NCI-H774 (cell line): ENCODE results near the gene MLKL.
"Not testable (repeated sequence)": the region's sequence is repeated elsewhere in the genome, so short reads cannot be mapped to it uniquely, and the experiment has no call there.

Source experiments
- DNase-seq: peaks from one replicate; lab custom pipeline; 2025; lab: John Stamatoyannopoulos, UW

The MLKL gene

DNA sequence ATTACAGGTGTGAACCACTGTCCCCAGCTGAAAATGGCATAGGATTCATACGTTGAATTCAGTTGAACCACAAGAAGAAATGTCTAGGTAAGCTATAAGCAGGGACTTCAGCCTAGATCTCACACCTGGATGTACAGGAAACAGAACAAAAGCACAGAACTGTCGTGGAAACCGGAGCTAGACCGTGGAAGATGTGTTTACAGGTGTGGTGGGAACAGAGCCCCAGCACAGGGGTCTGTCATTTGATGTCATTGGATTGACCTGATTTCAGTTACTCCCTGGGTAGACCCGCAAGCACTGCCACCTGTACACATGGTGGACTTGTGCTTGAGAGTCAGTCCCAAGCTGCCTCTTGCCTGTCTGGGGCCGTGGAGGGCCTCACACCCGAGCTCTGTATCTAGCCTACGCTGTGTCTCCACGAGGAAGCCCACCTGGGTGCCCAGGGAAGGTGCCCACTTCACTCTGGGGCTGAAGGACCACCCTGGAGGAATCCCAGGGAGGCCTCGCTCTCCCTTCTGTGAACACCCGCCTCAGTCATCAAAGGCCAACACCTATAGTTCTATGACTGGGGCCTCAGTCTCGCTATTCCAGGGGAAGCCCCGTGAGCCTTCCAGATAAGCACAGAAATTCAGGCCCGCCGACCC, 32.2 kb upstream of the MLKL start:
- DNase-seq, result no peak

DNA sequence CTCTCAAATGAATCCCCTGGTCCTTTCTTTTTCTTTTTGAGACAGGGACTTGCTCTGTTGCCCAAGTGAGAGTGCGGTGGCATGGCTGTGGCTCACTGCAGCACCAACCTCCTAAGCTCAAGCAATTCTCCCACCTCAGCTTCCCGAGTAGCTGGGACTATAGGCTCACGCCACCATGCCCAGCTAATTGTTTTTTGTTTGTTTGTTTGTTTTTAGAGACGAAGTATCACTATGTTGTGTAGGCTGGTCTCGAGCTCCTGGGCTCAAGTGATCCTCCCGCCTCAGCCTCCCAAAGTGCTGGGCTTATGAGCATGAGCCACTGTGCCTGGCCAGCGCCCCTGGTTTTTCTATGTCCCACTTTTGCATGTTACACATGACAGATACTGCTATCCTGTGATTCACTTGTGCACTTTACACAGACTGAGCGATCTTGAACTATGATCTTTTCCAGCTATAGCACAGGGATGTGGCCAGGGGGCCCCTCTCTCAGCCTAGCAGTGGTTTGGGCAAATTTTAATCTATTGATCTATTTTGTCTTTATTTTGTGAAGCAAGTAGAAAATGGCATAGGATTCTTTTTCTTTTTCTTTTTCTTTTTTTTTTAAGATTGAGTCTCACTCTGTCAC, 31.3 kb upstream of the MLKL start:
- no peak for DNase-seq

DNA sequence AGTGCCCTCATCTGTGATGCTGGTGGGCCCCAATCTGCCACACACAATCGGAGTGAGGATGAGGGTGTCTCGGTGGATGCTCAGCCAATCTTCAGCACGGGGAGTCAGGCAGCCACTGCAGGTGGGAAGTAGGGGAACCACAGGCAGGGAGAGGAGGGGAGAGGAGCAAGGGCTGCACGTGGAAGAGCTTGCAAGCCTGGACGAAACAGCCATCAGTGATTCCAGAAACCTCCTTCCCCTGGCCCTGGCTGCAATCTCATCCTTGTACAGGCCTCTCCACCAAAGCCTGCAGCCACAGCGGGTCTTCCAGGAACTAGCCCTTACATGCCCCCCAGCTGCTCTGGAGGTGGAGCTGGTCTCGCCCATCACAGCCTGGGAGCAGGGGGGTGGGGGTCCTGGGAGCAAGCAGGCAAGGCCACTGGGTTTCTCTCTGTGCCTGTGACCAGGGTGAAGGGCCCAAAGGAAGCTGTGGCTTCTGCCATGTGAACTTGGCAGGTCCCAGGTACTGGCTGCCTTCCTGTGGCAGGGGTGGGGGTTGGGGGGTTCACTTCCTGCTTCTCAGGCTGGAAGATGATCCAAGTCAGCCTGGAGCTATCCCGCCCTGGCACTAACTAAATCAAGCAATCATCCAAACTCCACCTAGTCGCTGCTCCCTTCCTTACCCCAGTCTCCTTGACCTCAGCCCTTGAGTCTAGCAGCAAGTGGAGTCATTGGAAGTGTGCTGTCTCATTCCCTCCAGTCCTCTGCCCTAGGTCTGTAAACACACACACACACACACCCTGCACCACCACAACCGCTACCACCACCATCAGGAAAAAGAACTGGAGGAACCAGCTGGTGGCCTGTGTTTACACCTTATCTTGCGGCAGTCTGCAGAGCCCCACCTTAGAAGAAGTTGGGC, 29.4 kb upstream of the MLKL start:
- DNase-seq, result no peak

DNA sequence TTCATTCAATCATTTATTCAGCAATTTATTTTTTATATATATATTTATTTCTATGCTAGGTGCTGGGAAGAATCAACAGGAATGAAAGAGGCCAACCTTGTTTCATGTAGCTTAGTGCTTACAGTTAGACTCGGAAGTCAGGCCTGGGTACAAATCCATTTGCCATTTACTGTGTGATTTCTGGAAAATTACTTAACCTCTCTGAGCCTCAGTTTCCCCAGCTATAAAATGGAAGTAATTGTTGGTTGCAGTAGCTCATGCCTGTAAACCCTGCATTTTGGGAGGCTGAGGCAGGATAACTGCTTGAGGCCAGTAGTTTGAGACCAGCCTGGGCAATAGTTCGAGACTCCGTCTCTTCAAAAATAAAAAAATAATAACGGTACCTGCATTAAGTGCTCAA, 27.2 kb upstream of the MLKL start:
- no peak for DNase-seq

DNA sequence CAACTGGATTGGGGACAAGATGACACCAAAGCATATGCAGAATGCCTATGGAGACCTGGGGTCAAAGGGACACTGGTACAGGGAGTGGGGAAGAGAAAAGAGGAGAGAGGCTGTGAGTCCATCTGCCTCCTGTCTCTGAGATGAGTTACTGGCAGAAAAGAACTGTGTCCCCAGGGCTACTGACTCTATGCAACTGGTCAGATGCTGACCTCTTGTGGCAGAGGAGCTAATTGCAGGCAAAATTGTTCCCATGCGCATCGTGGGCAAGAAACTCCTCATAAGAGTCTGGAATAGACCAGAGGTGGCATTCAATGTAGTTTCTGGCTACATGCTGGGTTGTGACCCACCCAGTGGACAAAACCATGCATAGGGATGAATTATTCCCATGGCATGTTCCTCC, 26.1 kb upstream of the MLKL start:
- DNase-seq, result no peak

DNA sequence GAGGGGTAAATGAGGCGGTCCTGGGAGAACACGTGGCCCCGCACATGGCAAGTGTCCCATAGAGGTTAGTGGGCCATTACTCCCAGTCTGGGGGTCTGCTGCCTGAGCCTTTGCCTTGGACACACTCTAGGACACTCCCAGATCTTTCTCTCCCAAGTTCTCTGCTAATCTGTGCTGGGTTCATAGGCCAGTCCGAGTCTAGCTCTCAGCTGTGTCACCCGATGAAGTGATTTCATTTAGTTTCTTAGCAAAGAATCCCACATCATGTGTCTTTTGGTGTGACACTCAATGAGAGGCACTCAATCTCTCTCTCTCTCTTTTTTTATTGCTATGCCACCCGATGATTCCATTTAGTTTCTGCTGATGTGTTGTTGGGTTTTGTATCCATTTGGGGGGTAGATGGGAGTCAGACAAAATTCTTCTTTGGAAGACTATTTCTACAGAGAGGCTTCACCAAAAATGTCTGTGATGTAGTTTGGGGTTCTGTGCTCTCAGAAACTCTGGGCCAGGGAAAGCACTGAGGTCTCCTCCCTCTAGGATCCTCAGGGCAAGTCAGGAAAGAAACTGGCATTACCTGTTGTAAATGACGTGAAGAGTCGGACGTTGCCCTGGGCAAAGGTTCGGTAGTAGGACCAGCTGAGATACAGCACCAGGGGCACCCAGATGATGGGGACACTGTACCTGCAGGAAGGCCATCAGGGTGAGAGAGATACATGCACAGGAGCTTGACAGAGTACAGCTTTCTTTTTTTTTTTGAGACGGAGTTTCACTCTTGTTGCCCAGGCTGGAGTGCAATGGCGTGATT, 25.2 kb upstream of the MLKL start:
- DNase-seq, result no peak

DNA sequence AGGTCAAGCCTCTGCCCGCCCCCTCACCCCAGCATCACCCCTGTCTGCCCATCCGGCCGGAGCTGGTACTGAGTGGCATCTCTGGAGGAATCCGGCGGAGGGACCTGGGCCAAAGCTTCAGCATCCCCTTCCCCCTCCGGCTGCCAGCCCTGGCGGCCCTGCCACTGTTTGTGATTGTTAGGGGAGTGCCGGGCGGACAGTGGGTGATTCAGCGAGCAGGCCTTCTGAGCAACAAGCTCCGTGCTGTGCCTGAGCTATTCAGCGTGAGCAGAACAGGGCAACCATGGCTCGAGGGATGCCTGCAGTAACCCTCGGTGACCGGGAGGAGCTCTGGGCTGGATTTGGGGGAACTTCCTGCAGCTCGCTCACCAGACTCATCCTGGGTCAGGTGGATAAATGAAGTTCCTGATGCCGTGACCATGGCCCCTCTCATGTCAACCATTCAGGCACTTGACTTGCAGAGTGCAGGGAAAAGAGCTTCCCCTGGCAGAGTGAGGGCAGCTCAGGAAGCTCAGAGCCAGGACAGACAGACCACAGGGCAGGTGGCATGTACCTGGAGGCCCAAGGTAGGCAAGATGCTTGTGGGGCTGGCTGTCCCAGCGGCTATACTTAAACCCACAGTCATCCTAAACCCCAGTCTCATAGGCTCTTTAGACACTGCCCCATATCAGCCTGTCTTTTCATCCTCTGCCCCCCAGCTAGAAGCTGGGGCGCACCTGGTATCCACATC, 24.3 kb upstream of the MLKL start:
- DNase-seq, result no peak

DNA sequence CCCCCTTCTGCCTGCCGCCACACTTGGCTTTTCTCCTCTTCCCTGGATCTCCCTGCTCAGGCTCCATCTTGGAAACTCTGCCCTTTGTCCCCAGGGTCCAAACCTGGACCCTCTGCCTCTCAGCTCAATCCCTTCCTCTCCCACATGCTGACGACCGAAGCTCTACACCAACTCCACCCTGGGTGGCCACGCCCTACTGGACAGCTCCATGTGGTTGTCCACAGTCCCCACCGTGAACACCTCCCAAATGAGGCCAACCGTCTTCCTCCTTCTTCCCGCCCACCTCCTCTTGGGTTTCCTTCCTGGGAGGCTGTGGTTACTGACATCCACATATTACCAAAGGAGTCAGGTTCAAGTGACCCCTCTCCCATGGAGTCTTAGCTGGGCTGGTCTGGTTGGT, 22.6 kb upstream of the MLKL start:
- no peak for DNase-seq

DNA sequence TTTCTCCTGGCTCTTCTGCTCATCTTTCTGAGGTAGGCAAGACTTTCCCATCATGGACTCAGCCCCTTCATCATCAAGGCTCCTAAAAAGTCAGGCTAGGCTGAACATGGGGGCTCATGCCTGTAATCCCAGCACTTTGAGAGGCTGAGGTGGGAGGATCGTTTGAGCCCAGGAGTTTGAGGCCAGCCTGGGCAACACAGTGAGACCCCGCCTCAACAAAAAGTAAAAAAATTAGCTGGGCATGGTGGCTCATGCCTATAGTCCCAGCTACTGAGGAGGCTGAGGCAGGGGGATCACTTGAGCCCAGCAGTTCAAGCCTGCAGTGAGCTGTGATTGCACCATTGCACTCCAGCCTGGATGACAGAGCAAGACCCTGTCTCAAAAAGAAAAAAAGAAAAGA, 21.5 kb upstream of the MLKL start:
- DNase-seq, result not testable (repeated sequence)

DNA sequence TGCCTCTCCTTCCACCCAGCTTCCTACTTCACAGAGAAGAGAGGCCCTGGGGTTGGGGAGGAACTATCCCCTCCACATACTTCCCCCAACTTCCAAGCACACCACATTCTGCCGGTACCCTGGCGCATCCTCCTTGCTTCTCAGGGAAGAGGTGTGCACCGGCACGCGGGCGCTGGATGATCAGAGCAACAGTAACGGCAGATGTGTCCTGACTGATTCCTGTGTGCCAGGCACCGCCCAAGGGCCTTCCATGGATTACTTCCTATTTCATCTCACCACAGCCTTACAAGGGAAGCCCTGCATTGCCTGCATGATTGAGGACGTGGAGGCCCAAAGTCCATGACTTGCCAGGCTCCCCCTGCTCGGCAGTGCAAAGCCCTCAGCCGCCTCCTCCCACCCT, 21.1 kb upstream of the MLKL start:
- DNase-seq, result no peak

DNA sequence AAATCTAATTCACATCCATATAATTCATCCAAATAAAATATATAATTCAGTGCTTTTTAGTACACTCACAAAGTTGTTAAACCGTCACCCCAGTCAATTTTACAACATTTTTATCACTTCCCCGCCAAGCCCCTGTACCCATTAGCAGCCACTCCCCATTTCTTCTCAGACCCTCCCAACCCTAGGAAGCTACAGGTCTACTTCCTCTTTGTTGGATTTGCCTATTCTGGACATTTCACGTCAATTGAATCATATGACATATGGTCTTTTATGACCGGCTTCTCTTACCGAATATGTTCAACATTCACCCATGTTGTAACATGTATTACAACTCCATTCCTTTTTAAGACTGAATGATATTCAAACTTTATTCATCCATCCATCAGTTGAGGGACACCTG, 19.9 kb upstream of the MLKL start:
- no peak for DNase-seq

DNA sequence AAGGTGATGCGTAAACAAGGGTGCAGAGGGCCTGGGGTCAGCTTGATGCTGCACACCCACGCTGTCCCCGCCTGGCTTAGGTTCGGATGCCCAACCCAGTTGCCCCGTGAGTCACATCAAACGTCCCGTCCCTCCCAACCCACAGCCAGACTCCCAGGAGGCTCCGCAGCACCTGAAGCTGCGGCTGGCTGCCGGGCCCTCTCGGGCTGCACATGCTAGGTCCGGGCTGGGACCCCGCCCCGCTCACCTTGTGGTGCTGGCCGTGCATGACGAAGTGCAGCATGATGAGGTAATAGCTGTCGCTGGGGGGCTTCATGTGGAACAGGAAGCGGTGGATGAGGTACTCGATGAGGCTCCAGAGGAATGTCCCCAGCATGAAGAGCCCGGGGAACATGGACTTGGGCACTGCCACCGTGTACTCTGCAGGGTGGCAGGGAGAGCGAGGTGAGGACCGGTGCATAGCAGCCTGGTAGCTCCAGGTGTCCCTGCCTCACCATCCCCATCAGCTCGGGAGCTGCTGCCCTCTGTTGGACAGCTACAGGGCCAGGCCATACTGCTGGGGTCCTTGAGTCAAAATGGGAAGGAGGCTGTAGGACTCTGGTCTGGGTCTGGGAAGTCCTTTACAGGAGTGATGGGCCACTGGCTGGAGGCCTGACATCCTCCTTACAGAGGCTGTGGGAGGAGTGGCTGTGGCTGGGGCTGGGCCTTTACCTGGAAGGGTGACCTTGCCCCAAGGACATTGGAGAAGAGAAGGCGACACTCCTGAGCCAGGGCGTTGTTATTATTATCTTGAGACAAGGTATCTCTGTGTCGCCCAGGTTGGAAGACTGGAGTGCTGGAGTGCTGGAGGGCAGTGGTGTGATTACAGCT, 18.3 kb upstream of the MLKL start:
- DNase-seq, result no peak

DNA sequence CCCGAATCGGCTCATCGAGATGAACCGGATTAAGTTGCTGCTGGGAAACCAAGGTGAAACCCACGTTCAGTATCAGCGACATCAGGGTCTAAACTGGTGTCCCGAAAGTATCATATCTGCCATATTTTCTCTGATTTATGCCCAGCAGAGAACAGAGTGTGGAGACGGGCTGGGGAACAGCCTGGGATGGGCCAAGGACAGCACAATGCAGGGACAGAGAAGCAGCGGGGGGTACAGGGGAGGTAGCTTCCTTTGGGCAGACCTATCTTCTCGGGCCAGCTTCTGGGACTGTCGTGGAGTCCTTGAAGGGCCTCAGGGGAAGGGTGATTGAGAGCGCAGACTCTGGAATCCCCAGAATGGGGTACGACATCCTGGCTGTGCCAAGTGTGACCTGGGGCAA, 17.5 kb upstream of the MLKL start:
- DNase-seq, result no peak

DNA sequence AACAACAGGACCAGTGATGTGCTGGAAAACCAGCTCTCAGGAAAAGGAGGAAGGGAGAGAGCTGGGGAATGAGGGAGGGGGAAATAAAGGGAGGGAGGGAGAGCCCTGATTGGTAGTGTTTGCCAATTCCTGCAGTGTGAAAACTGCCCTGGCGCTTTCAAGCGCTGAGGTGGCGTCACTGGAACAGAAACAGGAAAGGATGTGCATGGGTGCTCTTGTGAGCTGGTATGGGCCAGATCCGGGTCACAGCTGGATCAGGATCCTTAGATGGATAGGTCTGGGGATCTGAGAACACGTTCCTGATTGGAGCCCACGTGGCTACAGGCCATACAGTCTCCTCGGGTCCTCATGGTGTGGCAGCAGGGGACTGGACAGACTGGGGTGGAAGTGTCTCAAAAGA, 16.7 kb upstream of the MLKL start:
- no peak for DNase-seq

DNA sequence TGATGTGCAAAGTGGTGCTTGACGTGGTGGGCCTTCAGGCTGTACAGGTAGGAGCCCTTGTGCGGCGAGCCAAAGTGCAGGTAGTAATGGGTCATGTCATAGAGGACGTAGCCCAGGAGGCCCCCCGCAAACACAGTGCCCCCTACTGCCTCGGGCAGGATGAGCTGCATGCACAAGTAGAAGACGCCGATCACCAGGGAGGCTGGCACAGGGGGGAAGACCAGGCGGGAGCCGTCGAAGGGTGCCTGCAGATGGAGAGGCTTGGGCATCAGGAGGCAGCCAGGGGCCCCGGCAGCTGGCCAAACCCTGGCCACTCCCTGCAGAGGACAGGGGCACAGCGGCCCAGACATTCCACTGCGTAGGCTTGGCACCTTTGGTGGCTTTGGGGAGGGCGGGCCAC, 15.7 kb upstream of the MLKL start:
- DNase-seq, result no peak

DNA sequence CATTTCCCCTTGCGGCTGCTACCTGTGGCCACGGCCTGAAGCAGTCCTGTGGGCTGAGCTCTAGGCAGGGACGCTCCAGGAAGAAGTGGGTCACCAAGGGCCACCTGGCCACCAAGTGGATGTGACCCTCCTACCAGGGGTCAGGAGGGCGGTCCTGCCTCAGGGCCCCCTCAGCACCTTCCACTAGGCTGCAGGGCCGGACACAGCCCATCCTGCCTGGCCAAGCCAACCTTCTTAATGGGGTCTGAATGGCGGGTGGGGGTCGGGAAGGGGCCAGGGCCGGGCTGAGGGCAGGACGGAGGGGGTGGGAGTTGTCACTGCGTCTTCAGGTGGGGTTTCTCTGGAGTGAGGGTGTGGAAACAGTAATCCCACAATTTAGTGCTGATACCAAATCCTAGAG, 13.2 kb upstream of the MLKL start:
- no peak for DNase-seq

DNA sequence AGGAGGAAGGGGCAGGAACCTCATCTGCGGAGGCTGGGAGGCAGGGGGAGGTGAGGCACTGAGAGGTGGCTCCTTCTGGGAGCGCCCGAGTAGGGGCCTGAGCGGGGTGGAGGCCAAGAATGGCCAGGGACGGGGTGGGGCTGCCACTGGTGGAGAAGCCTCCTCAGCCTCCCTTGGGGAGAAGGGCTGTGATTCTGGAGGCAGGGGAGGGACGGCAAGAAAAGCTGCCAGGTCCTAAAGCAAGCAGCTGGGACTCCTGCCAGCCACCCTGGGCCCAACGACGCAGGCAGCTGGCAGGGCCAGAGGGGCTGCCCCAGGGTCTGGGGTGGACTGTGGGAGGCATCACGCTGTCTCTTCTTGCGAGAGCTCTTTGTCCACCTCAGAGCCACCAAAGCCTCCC, 12.7 kb upstream of the MLKL start:
- no peak for DNase-seq

DNA sequence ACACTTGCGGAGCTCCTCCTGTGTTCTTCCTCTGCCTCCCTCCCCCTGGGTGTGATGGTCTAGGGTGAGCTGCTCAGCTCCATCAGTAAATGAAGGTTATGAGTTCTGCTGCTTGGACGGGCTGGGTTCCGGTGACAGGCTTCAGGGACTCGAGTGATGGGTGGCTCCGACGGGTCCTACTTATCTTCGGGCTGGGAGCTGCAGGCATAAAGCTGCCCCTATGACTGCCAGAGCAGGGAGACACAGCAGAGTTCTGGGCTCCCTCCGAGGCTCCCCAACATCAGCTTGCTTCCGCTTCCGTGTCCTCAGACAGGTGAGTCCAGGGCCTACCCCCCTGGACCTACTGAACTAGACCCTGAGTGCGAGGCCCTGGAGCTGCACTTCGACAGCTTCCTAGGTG, 11.3 kb upstream of the MLKL start:
- DNase-seq, result no peak

DNA sequence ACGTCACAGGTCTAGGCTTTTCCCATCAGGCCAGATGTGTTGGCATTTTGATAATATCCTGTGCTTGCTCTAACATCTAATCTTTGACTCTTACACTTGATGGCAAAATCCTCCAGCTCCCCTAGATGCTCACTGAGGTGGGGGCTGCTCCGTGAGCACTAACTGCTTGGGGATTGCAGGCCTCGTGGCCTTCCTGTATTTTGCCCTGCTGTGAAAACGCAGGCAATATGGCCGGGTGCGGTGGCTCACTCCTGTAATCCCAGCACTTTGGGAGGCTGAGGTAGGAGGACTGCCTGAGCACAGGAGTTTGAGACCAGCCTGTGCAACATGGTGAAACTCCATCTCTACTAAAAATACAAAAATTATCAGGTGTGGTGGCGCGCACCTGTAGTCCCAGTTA, 9.7 kb upstream of the MLKL start:
- no peak for DNase-seq

DNA sequence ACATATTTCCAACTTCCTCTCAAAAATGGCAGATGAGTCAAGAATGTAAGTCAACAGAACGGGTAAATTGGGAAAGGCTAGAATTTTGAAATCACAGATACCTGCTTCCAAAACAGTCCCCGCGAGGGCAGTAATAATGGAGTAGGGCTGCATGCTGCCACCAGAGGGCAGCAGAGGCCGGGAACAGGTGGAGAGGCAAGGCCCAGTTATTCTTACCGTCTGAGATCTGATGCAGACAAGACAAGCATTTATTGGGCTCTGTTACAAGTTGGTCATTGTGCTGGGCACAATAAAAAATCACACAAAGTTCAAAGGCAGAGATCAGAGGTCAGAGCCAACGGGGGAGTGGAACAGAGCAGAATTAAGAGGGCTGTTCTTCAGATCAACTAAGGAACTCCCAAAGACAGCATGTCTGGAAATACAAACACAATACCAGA, 8.8 kb upstream of the MLKL start:
- DNase-seq, result peak; percentile 11

DNA sequence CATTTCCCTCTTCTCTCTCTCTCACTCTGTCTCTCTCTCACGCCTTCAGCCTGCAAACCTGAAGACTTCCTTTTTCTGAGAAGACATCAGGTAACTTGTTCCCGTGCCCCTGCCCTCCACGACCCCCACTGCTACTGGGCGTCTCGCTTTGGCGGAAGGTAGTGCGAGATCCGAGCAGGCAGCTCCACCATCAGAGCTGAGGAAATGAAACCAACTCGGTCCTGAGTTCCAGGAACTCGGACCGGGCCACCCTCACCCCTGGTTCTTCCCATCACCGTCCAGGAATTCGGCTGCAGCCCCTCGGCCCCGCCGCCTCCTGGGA, 585 bp downstream of the MLKL start:
- no peak for DNase-seq
